Parathyroid adenoma (tissue), 2 donors: Measurements from ENCODE around the gene DIAPH1.

Source experiments
- H2AFZ ChIP-seq: fragments of 300-600 bp; sonication (generic); one replicate; pipeline ENCODE4 v1.7.0; 2017; ENCODE audit warnings: antibody characterized with exemption, mild to moderate bottlenecking
- H3K27ac ChIP-seq: fragments of 300-600 bp; sonication (generic); one replicate; pipeline ENCODE4 v1.7.0; 2017
- H3K27me3 ChIP-seq: fragments of 300-600 bp; sonication (generic); one replicate; pipeline ENCODE4 v1.7.0; 2017; ENCODE audit warnings: low read length; ENCODE audit not compliant: control insufficient read depth, insufficient read depth
- H3K36me3 ChIP-seq: fragments of 300-600 bp; sonication (generic); one replicate; pipeline ENCODE4 v1.7.0; 2017; ENCODE audit warnings: low read length; ENCODE audit not compliant: control insufficient read depth, insufficient read depth
- H3K4me1 ChIP-seq: fragments of 300-600 bp; sonication (generic); one replicate; pipeline ENCODE4 v1.7.0; 2017; ENCODE audit warnings: control low read depth
- H3K4me2 ChIP-seq: fragments of 300-600 bp; sonication (generic); one replicate; pipeline ENCODE4 v1.7.0; 2017; ENCODE audit warnings: low read length
- H3K4me3 ChIP-seq: fragments of 300-600 bp; sonication (generic); one replicate; pipeline ENCODE4 v1.7.0; 2017; ENCODE audit warnings: low read depth, low read length
- H3K79me2 ChIP-seq: fragments of 300-600 bp; sonication (generic); one replicate; pipeline ENCODE4 v1.7.0; 2017; ENCODE audit warnings: control low read depth
- H3K9ac ChIP-seq: fragments of 300-600 bp; sonication (generic); one replicate; pipeline ENCODE4 v1.7.0; 2017; ENCODE audit warnings: mild to moderate bottlenecking
- H3K9me3 ChIP-seq: fragments of 300-600 bp; sonication (generic); one replicate; pipeline ENCODE4 v1.7.0; 2017; ENCODE audit warnings: low read length; ENCODE audit not compliant: control insufficient read depth
- TF ChIP-seq, protein P1 (sequence below): fragments of 300-600 bp; sonication (generic); IDR thresholded peaks from one replicate; pipeline ENCODE4 v1.7.0; 2017; ENCODE audit warnings: antibody characterized with exemption, mild to moderate bottlenecking
- donor health status: primary hyperparathyroidism.

The DIAPH1 gene

GRCh38 chr5:141574122-141574510 lies 44.7 kb downstream of the DIAPH1 start:
- Histone ChIP-seq H3K9ac (no peak overlapping the region), H3K9me3 (no peaks in the 10 kb centered on the region), H2AFZ (no peak overlapping the region), H3K27ac (no peak overlapping the region), H3K4me3 (no peak overlapping the region), H3K79me2 (no peaks in the 10 kb centered on the region), H3K27me3 (no peaks in the 10 kb centered on the region), H3K4me2 (no peak overlapping the region), H3K36me3 (no peaks in the 10 kb centered on the region), H3K4me1 (no peaks in the 10 kb centered on the region)
- TF ChIP-seq, protein P1, sequence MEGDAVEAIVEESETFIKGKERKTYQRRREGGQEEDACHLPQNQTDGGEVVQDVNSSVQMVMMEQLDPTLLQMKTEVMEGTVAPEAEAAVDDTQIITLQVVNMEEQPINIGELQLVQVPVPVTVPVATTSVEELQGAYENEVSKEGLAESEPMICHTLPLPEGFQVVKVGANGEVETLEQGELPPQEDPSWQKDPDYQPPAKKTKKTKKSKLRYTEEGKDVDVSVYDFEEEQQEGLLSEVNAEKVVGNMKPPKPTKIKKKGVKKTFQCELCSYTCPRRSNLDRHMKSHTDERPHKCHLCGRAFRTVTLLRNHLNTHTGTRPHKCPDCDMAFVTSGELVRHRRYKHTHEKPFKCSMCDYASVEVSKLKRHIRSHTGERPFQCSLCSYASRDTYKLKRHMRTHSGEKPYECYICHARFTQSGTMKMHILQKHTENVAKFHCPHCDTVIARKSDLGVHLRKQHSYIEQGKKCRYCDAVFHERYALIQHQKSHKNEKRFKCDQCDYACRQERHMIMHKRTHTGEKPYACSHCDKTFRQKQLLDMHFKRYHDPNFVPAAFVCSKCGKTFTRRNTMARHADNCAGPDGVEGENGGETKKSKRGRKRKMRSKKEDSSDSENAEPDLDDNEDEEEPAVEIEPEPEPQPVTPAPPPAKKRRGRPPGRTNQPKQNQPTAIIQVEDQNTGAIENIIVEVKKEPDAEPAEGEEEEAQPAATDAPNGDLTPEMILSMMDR: no peak

DNA sequence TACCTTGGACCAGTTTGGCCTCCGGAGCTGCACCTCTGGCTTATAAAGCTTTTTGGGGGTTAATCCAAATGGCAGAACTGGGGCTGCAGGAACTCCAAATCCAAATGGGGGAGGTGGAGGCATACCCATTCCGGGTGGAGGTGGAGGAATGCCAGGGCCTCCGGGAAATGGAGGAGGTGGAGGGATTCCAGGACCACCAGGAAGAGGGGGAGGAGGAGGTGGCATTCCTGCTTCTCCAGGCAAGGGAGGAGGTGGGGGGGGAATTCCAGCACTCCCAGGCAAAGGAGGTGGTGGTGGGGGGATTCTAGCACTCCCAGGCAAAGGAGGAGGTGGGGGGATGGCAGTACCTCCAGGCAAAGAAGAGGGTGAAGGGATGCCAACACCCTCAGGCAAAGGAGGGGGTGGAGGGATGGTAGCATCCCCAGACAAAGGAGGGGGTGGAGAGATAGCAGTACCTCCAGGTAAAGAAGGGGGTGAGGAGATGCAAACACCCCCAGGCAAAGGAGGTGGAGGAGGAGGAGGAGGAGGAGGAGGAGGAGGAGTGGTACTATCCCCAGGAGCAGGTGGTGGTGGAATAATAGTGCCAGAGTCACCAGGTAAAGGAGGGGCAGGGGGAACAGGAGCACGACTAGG lies 45.2 kb downstream of the DIAPH1 start:
- TF ChIP-seq, protein P1: no peak
- no peaks in the 10 kb centered on the region for H3K79me2 ChIP-seq
- no peak overlapping the region for H3K27ac ChIP-seq
- no peaks in the 10 kb centered on the region for H3K36me3 ChIP-seq
- no peak overlapping the region for H3K9ac ChIP-seq
- no peak overlapping the region for H3K4me3 ChIP-seq
- H2AFZ ChIP-seq: no peak overlapping the region
- no peak overlapping the region for H3K4me2 ChIP-seq
- H3K27me3 ChIP-seq: no peaks in the 10 kb centered on the region
- no peaks in the 10 kb centered on the region for H3K9me3 ChIP-seq
- no peaks in the 10 kb centered on the region for H3K4me1 ChIP-seq

GRCh38 chr5:141570655-141571054 lies 48.1 kb downstream of the DIAPH1 start:
- Histone ChIP-seq H3K79me2 (no peaks in the 10 kb centered on the region), H3K9me3 (no peaks in the 10 kb centered on the region), H3K27me3 (no peaks in the 10 kb centered on the region), H3K27ac (no peak overlapping the region), H3K4me2 (no peak overlapping the region), H2AFZ (no peak overlapping the region), H3K4me1 (no peaks in the 10 kb centered on the region), H3K9ac (no peak overlapping the region), H3K36me3 (no peaks in the 10 kb centered on the region), H3K4me3 (no peak overlapping the region)
- TF ChIP-seq, protein P1: no peak

DNA sequence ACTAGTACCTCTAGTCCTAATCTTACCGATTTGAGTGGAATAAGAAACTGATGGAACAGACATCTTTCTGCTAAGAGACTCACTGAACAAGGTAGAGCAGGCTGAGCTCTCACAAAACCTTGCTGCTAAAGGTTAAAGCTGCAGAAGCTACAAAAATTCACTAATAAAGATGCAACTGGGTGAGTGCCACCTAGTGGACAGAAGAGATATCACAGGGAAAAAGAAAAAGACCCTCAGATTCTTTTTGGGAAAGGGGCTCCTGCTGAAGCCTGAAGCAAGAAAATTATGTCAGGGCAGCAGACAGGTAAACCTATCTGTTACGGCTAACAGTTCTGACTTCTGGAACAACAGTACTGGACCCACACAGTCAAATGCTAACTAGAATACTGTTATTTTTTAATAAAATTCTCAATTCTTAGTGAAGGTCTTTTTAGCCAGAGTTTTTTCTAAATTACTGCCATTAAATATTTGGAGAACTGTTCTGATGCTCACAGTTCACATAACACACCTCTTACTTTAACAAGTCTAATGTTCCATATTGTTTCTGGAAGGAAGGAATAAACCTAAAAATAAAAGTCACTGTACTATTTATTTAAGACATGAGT lies 51.2 kb downstream of the DIAPH1 start:
- no peaks in the 10 kb centered on the region for H3K27me3 ChIP-seq
- no peak overlapping the region for H3K4me3 ChIP-seq
- peaks cover 4% of the 10 kb centered on the region for H3K4me1 ChIP-seq
- H3K9ac ChIP-seq: no peak overlapping the region
- no peaks in the 10 kb centered on the region for H3K9me3 ChIP-seq
- H3K4me2 ChIP-seq: no peak overlapping the region
- no peaks in the 10 kb centered on the region for H3K36me3 ChIP-seq
- no peak overlapping the region for H2AFZ ChIP-seq
- H3K79me2 ChIP-seq: no peaks in the 10 kb centered on the region
- TF ChIP-seq, protein P1: peak; percentile 96
- H3K27ac ChIP-seq: no peak overlapping the region
